SK-N-SH treated with all-trans-retinoic acid at 6 μM for 48 hours (cell line): ENCODE results near the gene CLNK.

Experiments used
- ATAC-seq: fragments of 200-7000 bp; cut with Tn5 transposase; 3 replicates; pipeline ENCODE4 v1.9.1; 2020; ENCODE audit warnings: mild to moderate bottlenecking, moderate library complexity
- BACH2 ChIP-seq: fragments of 250-450 bp; sonication (Bioruptor Pico); IDR thresholded peaks from 2 replicates; pipeline ENCODE4 v1.9.0; 2021; ENCODE audit warnings: mild to moderate bottlenecking, borderline replicate concordance
- CSDC2 ChIP-seq: fragments of 250-450 bp; sonication (Bioruptor Pico); IDR thresholded peaks from 2 replicates; pipeline ENCODE4 v1.5.0; 2020; ENCODE audit warnings: mild to moderate bottlenecking, moderate library complexity
- ESRRG ChIP-seq: fragments of 250-450 bp; sonication (Bioruptor Pico); IDR thresholded peaks from 2 replicates; pipeline ENCODE4 v1.6.1; 2021; ENCODE audit warnings: mild to moderate bottlenecking
- GLIS3 ChIP-seq: fragments of 250-450 bp; sonication (Bioruptor Pico); IDR thresholded peaks from 2 replicates; pipeline ENCODE4 v1.5.0; 2020; ENCODE audit warnings: mild to moderate bottlenecking, moderate library complexity
- ISL1 ChIP-seq: fragments of 250-450 bp; sonication (Bioruptor Pico); IDR thresholded peaks from 2 replicates; pipeline ENCODE4 v2.1.2; 2022; ENCODE audit warnings: mild to moderate bottlenecking, moderate library complexity
- PPARA ChIP-seq: fragments of 250-450 bp; sonication (Bioruptor Pico); IDR thresholded peaks from 2 replicates; pipeline ENCODE4 v1.5.0; 2020; ENCODE audit warnings: mild to moderate bottlenecking, borderline replicate concordance
- RARB ChIP-seq: fragments of 250-450 bp; sonication (Bioruptor Pico); IDR thresholded peaks from 2 replicates; pipeline ENCODE4 v1.8.0; 2021; ENCODE audit warnings: mild to moderate bottlenecking, moderate library complexity
- SNAI2 ChIP-seq: fragments of 250-450 bp; sonication (Bioruptor Pico); IDR thresholded peaks from 2 replicates; pipeline ENCODE4 v1.5.0; 2020; ENCODE audit warnings: mild to moderate bottlenecking, moderate library complexity
- TCF4 ChIP-seq: fragments of 250-450 bp; sonication (Bioruptor Pico); IDR thresholded peaks from 2 replicates; pipeline ENCODE4 v1.8.0; 2021; ENCODE audit warnings: mild to moderate bottlenecking, moderate library complexity, borderline replicate concordance
- TOX ChIP-seq: fragments of 250-450 bp; sonication (Bioruptor Pico); IDR thresholded peaks from 2 replicates; pipeline ENCODE4 v1.8.0; 2021; ENCODE audit warnings: mild to moderate bottlenecking, moderate library complexity, borderline replicate concordance
- ZC3H10 ChIP-seq: fragments of 250-450 bp; sonication (Bioruptor Pico); IDR thresholded peaks from 2 replicates; pipeline ENCODE4 v1.5.1; 2021; ENCODE audit warnings: mild to moderate bottlenecking, moderate library complexity
- ZFP3 ChIP-seq: fragments of 250-450 bp; sonication (Bioruptor Pico); IDR thresholded peaks from 2 replicates; pipeline ENCODE4 v1.5.0; 2020; ENCODE audit warnings: mild to moderate bottlenecking, moderate library complexity
- ZFP30 ChIP-seq: fragments of 450-650 bp; formaldehyde crosslinking; IDR thresholded peaks from 2 replicates; pipeline ENCODE4 v1.5.0; 2022; ENCODE audit warnings: mild to moderate bottlenecking, moderate library complexity
- ZNF565 ChIP-seq: fragments of 450-650 bp; formaldehyde crosslinking; conservative IDR thresholded peaks from 2 replicates; pipeline ENCODE4 v1.5.0; 2020; ENCODE audit warnings: low read depth, mild to moderate bottlenecking, moderate library complexity
- ZNF70 ChIP-seq: fragments of 450-650 bp; formaldehyde crosslinking; IDR thresholded peaks from 2 replicates; pipeline ENCODE4 v1.5.0; 2020; ENCODE audit warnings: mild to moderate bottlenecking, moderate library complexity
- ZNF8 ChIP-seq: fragments of 450-650 bp; formaldehyde crosslinking; IDR thresholded peaks from 2 replicates; pipeline ENCODE4 v1.5.0; 2020; ENCODE audit warnings: mild to moderate bottlenecking, moderate library complexity
- TF ChIP-seq, protein P1 (sequence below): fragments of 250-450 bp; sonication (Bioruptor Pico); IDR thresholded peaks from 2 replicates; pipeline ENCODE4 v1.8.0; 2020; ENCODE audit warnings: mild to moderate bottlenecking, moderate library complexity, borderline replicate concordance
- TF ChIP-seq, protein P2 (sequence below): fragments of 250-450 bp; sonication (Bioruptor Pico); IDR thresholded peaks from 2 replicates; pipeline ENCODE4 v1.5.1; 2020; ENCODE audit warnings: low read depth, mild to moderate bottlenecking, moderate library complexity
- TF ChIP-seq, protein P3 (sequence below): fragments of 250-450 bp; sonication (Bioruptor Pico); IDR thresholded peaks from 2 replicates; pipeline ENCODE4 v1.5.1; 2021; ENCODE audit warnings: mild to moderate bottlenecking, moderate library complexity
- TF ChIP-seq, protein P4 (sequence below): fragments of 250-450 bp; sonication (Bioruptor Pico); IDR thresholded peaks from 2 replicates; pipeline ENCODE4 v1.8.0; 2021; ENCODE audit warnings: low read depth, mild to moderate bottlenecking, moderate library complexity, borderline replicate concordance
- TF ChIP-seq, protein P5 (sequence below): fragments of 250-450 bp; sonication (Bioruptor Pico); IDR thresholded peaks from 2 replicates; pipeline ENCODE4 v1.5.0; 2020; ENCODE audit warnings: mild to moderate bottlenecking, moderate library complexity

The CLNK gene

DNA sequence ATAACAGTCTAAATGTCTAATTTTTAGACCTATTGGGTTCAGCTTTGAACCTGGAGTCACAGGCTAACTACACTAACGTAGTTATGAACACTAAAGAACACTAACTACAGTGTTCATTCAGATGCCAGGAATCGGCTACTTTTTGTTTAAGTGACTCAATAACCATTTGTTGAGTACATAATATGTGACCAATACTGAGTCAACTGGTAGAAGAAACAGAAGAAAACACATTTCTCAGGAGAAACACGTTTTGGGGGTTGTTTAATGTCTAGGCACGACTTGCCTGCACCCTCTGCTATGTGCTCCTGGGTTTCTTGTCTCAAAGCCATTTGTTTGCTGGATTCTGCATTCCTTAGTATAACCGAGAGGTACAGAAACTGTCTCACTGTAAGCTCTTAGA, 18.6 kb upstream of the CLNK start:
- TF ChIP-seq ESRRG (CRISPR knock-in tag) (no peak), SNAI2 (no peak), BACH2 (CRISPR knock-in tag) (no peak), ZC3H10 (no peak), ZNF565 (CRISPR knock-in tag) (no peak), RARB (CRISPR knock-in tag) (no peak), CSDC2 (CRISPR knock-in tag) (no peak)
- TF ChIP-seq, protein P1, sequence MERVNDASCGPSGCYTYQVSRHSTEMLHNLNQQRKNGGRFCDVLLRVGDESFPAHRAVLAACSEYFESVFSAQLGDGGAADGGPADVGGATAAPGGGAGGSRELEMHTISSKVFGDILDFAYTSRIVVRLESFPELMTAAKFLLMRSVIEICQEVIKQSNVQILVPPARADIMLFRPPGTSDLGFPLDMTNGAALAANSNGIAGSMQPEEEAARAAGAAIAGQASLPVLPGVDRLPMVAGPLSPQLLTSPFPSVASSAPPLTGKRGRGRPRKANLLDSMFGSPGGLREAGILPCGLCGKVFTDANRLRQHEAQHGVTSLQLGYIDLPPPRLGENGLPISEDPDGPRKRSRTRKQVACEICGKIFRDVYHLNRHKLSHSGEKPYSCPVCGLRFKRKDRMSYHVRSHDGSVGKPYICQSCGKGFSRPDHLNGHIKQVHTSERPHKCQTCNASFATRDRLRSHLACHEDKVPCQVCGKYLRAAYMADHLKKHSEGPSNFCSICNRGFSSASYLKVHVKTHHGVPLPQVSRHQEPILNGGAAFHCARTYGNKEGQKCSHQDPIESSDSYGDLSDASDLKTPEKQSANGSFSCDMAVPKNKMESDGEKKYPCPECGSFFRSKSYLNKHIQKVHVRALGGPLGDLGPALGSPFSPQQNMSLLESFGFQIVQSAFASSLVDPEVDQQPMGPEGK, result no peak
- TF ChIP-seq, all 23 proteins: peak for 0
- no peak for ATAC-seq

DNA sequence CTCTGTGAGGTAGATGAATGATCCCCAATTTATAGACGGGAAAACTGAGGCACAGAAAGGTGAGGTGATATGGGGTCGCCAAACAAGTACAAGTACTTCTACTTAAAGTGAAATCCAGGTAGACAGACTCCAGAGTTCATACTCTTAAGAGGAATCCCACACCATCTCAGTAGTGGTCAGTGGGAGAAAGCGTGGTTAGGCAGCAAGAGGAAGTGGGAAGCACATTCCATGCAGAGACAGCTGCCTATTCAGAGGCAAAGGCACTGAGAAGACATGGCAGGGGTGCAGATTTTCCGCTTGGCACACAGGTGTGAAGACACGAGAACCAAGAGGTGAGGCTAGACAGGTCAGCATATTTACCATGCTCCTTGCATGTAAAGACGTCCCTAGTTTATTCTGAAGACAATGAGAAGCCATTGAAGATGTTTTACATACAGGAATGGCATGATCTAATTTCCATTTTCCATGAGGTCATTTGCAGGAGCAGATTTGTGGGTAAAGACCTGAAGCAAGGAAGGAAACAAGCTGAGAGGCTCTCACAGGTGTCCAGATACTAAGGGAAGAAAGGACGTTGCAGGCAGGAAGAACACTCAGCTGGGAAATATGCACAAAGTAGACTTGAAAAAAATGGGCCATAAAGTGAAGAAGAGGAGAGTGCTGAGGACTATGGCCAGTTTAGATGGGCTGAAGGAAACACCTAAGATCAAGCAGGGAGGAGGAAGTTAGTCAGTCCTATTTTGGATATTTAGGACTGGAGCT, 17.3 kb upstream of the CLNK start:
- TF ChIP-seq, protein P2, sequence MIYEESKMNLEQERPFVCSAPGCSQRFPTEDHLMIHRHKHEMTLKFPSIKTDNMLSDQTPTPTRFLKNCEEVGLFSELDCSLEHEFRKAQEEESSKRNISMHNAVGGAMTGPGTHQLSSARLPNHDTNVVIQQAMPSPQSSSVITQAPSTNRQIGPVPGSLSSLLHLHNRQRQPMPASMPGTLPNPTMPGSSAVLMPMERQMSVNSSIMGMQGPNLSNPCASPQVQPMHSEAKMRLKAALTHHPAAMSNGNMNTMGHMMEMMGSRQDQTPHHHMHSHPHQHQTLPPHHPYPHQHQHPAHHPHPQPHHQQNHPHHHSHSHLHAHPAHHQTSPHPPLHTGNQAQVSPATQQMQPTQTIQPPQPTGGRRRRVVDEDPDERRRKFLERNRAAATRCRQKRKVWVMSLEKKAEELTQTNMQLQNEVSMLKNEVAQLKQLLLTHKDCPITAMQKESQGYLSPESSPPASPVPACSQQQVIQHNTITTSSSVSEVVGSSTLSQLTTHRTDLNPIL (CRISPR knock-in tag), result no peak
- no peak for TF ChIP-seq SNAI2
- no peak for TF ChIP-seq GLIS3 (CRISPR knock-in tag)
- no peak for TF ChIP-seq ZNF565 (CRISPR knock-in tag)
- no peak for TF ChIP-seq TCF4
- no peak for TF ChIP-seq ESRRG (CRISPR knock-in tag)
- no peak for TF ChIP-seq BACH2 (CRISPR knock-in tag)
- ATAC-seq, result no peak

DNA sequence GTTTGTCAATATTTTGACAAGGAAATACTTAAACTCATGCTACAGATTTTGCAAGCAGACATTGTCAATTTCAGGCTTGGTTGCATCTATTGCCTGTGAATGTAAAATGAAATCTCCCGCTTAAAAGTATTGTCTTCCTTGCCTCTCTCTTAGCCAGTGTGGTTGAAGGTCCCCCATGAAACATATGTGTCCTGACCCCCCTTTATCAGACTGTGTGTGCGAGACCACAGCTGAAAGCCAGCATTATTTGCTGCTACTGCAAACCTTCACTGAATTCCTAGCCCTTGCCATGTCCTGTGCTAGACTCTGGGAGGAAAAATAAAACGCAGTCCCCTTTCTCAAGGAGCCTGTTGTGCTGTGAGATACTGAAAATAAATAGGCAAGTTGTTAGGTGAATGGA, 16.6 kb upstream of the CLNK start:
- TF ChIP-seq ZNF70 (CRISPR knock-in tag) (no peak), ZC3H10 (no peak), TOX (no peak), SNAI2 (no peak), GLIS3 (CRISPR knock-in tag) (no peak), PPARA (CRISPR knock-in tag) (no peak), ISL1 (CRISPR knock-in tag) (no peak), BACH2 (CRISPR knock-in tag) (no peak), ESRRG (CRISPR knock-in tag) (no peak), ZFP3 (CRISPR knock-in tag) (no peak), ZNF8 (CRISPR knock-in tag) (no peak), ZFP30 (CRISPR knock-in tag) (no peak), ZNF565 (CRISPR knock-in tag) (no peak)
- TF ChIP-seq, protein P1, result no peak
- TF ChIP-seq, protein P3, sequence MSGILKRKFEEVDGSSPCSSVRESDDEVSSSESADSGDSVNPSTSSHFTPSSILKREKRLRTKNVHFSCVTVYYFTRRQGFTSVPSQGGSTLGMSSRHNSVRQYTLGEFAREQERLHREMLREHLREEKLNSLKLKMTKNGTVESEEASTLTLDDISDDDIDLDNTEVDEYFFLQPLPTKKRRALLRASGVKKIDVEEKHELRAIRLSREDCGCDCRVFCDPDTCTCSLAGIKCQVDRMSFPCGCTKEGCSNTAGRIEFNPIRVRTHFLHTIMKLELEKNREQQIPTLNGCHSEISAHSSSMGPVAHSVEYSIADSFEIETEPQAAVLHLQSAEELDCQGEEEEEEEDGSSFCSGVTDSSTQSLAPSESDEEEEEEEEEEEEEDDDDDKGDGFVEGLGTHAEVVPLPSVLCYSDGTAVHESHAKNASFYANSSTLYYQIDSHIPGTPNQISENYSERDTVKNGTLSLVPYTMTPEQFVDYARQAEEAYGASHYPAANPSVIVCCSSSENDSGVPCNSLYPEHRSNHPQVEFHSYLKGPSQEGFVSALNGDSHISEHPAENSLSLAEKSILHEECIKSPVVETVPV (CRISPR knock-in tag), result no peak
- TF ChIP-seq, protein P4, sequence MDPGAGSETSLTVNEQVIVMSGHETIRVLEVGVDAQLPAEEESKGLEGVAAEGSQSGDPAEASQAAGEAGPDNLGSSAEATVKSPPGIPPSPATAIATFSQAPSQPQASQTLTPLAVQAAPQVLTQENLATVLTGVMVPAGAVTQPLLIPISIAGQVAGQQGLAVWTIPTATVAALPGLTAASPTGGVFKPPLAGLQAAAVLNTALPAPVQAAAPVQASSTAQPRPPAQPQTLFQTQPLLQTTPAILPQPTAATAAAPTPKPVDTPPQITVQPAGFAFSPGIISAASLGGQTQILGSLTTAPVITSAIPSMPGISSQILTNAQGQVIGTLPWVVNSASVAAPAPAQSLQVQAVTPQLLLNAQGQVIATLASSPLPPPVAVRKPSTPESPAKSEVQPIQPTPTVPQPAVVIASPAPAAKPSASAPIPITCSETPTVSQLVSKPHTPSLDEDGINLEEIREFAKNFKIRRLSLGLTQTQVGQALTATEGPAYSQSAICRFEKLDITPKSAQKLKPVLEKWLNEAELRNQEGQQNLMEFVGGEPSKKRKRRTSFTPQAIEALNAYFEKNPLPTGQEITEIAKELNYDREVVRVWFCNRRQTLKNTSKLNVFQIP (CRISPR knock-in tag), result no peak
- no peak for ATAC-seq

DNA sequence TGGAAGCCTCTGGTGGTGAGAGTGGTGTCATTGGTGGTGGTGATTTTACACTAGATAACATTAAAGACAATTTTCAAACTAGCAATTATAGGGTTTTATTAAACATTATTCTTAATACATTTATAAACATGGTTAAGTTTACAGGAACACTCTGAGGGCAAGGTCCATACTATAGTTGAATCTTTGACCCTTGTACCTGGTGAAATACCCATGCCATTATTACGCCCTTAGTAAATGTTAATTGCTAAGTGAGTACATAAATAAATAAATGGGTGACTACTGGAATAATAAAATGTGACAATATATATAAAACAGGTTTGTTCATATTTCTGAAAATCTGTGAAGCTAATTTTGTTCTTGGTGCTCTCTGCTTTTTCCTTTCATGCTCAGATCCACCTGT, 13.6 kb upstream of the CLNK start:
- ATAC-seq, result no peak
- TF ChIP-seq PPARA (CRISPR knock-in tag) (no peak), ZFP30 (CRISPR knock-in tag) (no peak), GLIS3 (CRISPR knock-in tag) (no peak), ESRRG (CRISPR knock-in tag) (no peak), ZNF565 (CRISPR knock-in tag) (no peak), SNAI2 (no peak), ZNF8 (CRISPR knock-in tag) (no peak)
- TF ChIP-seq, protein P5, sequence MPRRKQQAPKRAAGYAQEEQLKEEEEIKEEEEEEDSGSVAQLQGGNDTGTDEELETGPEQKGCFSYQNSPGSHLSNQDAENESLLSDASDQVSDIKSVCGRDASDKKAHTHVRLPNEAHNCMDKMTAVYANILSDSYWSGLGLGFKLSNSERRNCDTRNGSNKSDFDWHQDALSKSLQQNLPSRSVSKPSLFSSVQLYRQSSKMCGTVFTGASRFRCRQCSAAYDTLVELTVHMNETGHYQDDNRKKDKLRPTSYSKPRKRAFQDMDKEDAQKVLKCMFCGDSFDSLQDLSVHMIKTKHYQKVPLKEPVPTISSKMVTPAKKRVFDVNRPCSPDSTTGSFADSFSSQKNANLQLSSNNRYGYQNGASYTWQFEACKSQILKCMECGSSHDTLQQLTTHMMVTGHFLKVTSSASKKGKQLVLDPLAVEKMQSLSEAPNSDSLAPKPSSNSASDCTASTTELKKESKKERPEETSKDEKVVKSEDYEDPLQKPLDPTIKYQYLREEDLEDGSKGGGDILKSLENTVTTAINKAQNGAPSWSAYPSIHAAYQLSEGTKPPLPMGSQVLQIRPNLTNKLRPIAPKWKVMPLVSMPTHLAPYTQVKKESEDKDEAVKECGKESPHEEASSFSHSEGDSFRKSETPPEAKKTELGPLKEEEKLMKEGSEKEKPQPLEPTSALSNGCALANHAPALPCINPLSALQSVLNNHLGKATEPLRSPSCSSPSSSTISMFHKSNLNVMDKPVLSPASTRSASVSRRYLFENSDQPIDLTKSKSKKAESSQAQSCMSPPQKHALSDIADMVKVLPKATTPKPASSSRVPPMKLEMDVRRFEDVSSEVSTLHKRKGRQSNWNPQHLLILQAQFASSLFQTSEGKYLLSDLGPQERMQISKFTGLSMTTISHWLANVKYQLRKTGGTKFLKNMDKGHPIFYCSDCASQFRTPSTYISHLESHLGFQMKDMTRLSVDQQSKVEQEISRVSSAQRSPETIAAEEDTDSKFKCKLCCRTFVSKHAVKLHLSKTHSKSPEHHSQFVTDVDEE (CRISPR knock-in tag), result no peak
- TF ChIP-seq, protein P1, result no peak
